Measurements from ENCODE around the gene KIF20B.

The KIF20B gene

GRCh38 chr10:89707372-89707771 is 6.0 kb downstream of the KIF20B start:
- H3K27ac ChIP-seq = no peak overlapping the region
- TF ChIP-seq, protein P1, sequence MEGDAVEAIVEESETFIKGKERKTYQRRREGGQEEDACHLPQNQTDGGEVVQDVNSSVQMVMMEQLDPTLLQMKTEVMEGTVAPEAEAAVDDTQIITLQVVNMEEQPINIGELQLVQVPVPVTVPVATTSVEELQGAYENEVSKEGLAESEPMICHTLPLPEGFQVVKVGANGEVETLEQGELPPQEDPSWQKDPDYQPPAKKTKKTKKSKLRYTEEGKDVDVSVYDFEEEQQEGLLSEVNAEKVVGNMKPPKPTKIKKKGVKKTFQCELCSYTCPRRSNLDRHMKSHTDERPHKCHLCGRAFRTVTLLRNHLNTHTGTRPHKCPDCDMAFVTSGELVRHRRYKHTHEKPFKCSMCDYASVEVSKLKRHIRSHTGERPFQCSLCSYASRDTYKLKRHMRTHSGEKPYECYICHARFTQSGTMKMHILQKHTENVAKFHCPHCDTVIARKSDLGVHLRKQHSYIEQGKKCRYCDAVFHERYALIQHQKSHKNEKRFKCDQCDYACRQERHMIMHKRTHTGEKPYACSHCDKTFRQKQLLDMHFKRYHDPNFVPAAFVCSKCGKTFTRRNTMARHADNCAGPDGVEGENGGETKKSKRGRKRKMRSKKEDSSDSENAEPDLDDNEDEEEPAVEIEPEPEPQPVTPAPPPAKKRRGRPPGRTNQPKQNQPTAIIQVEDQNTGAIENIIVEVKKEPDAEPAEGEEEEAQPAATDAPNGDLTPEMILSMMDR (conservative IDR thresholded peaks at IDR 0.05; ENCODE audit: low read depth) = no peak
- ChIA-PET POLR2A (ENCODE audit: low non-redundant PET) (no interaction called here), CTCF (no interaction called here)
- DNase-seq (ENCODE audit: low spot score) = no peak

GRCh38 chr10:89710753-89711152 is 9.4 kb downstream of the KIF20B start:
- DNase-seq (ENCODE audit: low spot score) = no peak
- POLR2A ChIA-PET (ENCODE audit: low non-redundant PET) = no interaction called here
- TF ChIP-seq, protein P1 (conservative IDR thresholded peaks at IDR 0.05; ENCODE audit: low read depth) = no peak
- CTCF ChIA-PET = no interaction called here
- no peak overlapping the region for H3K27ac ChIP-seq

DNA sequence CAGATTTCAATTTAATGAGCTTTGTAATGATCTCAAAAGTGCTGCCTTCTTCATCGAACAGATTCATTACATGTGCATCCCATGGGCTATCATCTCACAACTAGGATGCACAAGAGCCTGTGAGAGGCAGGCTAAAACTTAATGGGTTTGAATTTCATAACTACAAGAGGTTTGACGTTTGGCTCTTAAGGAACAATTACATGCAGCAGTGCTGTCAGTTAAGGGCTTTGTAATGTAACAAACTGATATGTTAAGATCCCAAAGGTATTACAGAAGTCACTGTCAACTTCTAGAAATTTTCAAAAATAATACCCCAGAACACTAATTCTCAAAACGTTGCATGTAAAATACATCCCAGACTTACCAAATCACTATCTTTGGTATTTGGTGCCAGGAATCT is 33.2 kb downstream of the KIF20B start:
- CTCF ChIA-PET = interaction anchor here (0.6 to 1.0 kb wide), 3 partner anchors 8 to 305 kb away, joined by 3 read pairs; no protein-coding TSS in a partner anchor

DNA sequence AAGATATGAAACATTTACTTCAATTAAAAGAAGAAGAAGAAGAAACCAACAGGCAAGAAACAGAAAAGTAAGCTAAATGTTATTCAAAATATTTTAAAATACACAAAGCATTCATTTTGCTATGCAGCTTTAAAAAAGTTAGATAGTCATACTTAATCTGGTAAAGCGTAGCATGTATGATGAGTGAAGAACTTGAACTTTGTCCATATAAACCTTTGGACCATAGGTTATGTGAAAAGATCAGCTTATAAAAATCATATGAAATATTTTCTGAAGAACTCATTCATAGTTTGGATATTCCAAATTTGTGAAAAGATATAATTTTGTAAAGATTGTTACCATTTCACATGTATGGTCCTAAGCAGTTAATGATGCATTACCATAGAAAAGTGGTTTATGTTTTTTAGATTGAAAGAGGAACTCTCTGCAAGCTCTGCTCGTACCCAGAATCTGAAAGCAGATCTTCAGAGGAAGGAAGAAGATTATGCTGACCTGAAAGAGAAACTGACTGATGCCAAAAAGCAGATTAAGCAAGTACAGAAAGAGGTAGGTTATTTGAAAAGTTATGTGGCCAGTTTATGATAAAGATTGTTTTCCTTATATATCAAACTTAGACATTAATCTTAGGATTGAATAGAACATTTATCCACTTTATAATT is 37.3 kb downstream of the KIF20B start:
- TF ChIP-seq, protein P1 (conservative IDR thresholded peaks at IDR 0.05; ENCODE audit: low read depth) = no peak
- no peak for DNase-seq (ENCODE audit: low spot score)
- POLR2A ChIA-PET (ENCODE audit: low non-redundant PET) = interaction anchor here (0.5 kb wide), 1 partner anchor 12 kb away, joined by 3 read pairs; no protein-coding TSS in a partner anchor
- CTCF ChIA-PET = no interaction called here
- no peak overlapping the region for H3K27ac ChIP-seq

More for the DNA sequence above, 33.2 kb downstream of the KIF20B start:
- no peak for DNase-seq (ENCODE audit: low spot score)
- H3K27ac ChIP-seq = no peak overlapping the region
- TF ChIP-seq, protein P1 (conservative IDR thresholded peaks at IDR 0.05; ENCODE audit: low read depth) = no peak
- POLR2A ChIA-PET (ENCODE audit: low non-redundant PET) = no interaction called here

DNA sequence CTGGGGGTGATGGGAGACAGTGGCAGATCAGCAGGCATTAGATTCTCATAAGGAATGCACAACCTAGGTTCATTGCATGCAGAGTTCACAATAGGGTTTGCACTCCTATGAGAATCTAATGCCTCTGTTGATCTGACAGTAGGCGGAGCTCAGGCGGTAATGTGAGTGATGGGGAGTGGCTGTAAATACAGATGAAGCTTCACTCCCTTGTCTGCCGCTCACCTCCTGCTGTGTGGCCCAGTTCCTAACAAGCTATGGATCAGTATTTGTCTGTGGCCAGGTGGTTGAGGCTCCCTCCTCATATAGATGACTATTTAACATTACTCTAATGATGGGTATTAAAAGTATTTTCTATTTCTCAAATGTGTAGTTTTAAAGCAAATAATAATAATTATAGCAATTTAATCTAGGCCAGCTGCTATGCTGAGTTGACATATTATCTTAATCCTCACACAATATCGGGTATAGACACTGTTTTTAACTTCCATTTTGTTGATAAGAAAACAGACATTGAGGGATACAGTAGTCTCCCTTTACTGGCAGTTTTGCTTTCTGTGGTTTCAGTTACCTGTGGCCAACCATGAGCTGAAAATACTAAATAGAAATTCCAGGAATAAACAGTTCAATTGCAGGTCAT is 39.9 kb downstream of the KIF20B start:
- no peak for DNase-seq (ENCODE audit: low spot score)
- ChIA-PET POLR2A (ENCODE audit: low non-redundant PET) (no interaction called here), CTCF (no interaction called here)

GRCh38 chr10:89744026-89744425 is 42.6 kb downstream of the KIF20B start:
- no peak for DNase-seq (ENCODE audit: low spot score)
- POLR2A ChIA-PET (ENCODE audit: low non-redundant PET) = no interaction called here
- CTCF ChIA-PET = no interaction called here

More for the DNA sequence above, 39.9 kb downstream of the KIF20B start:
- TF ChIP-seq, protein P1 (conservative IDR thresholded peaks at IDR 0.05; ENCODE audit: low read depth) = no peak
- no peak overlapping the region for H3K27ac ChIP-seq

More at GRCh38 chr10:89744026-89744425, 42.6 kb downstream of the KIF20B start:
- no peak overlapping the region for H3K27ac ChIP-seq
- TF ChIP-seq, protein P1 (conservative IDR thresholded peaks at IDR 0.05; ENCODE audit: low read depth) = no peak

Data from RWPE1 (cell line).